SK-N-DZ (cell line): Measurements from ENCODE around the gene NBPF12. TPM values are rescaled to one million over a fixed set of nuclear protein-coding genes. Genes with fewer than 3 reads are reported as not detected.
"Not testable (repeated sequence)": the region's sequence is repeated elsewhere in the genome, so short reads cannot be mapped to it uniquely, and the experiment has no call there.

ENCODE experiments used
- DNase-seq: peaks from one replicate; pipeline ENCODE4 v3.0.0-alpha.2; 2015; ENCODE audit warnings: low spot score
- polyA plus RNA-seq, 2 experiments: library from polyadenylated mRNA; depleted of rRNA; stranded (reverse); fragments of >200 nt; gene quantifications; 2 replicates each; pipeline ENCODE4 v1.2.3, GENCODE V29; 2014

NBPF12 gene
- 6.6 and 9.5 TPM in 2 replicates for polyA plus RNA-seq (2014; cell fraction: cytosol; rRNA removed)
- polyA plus RNA-seq (2014; cell fraction: nucleus; rRNA removed) = 28.9 and 39.7 TPM in 2 replicates

DNA sequence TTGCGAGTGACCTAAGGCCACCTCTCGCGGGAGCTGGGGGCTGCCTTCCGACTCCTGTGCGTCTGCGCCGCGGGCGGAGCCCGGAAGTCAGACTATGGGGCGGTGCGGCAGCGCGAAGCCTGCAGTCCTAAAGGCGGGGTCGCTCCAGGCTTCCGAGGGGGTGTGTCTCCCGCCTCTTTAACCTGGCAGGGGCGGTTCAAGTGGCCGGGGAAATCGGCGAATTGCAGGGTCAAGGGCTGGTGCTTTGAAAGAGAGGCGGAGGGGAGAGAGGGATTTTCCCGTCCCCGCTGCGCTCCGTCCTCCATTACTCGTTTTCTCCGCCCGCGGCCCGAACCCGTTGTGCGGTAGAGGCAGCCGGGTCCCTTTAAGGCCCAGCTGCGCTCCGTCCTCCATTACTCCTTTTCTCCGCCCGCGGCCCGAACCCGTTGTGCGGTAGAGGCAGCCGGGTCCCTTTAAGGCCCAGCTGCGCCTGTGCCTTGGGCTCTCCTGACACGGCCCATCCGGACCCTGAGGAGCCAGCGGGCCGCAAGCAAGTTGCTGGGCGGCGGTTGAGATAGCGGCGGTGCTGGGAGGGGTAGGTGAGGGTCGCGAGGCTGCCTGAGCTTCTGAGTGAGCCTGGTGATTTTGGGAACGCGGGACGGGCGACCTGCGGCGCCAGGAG, at the start of gene NBPF12:
Gene NBPF12 (plus strand): TSS at position 83 of the 661 bp plus-strand sequence. CDS start 21,820 bp downstream, outside the sequence.
- peak; percentile 86 for DNase-seq

- not testable (repeated sequence) for DNase-seq
Observed at GRCh38 chr1:146891355-146891754, 46.8 kb upstream of the NBPF12 start.

- not testable (repeated sequence) for DNase-seq
Observed at GRCh38 chr1:146892331-146892730, 45.8 kb upstream of the NBPF12 start.

DNA sequence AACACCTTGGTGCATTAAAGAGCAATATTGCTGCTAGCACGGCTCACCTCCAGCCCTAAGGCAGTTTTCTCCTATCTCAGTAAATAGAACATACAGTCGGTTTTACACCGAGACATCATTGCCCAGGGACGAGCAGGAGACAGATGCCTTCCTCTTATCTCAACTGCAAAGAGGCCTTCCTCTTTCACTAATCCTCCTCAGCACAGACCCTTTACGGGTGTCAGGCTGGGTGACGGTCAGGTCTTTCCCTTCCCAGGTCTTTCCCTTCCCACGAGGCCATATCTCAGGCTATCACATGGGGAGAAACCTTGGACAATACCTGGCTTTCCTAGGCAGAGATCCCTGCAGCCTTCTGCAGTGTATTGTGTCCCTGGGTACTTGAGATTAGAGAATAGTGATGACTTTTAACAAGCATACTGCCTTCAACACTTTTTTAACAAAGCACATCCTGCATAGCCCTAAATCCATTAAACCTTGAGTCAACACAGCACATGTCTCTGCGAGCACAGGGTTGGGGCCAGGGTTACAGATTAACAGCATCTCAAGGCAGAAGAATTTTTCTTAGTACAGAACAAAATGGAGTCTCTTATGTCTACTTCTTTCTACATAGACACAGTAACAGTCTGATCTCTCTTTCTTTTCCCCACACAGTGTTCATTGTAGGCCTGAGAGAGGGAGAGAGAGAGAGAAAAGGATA, 30.4 kb upstream of the NBPF12 start:
- not testable (repeated sequence) for DNase-seq

DNA sequence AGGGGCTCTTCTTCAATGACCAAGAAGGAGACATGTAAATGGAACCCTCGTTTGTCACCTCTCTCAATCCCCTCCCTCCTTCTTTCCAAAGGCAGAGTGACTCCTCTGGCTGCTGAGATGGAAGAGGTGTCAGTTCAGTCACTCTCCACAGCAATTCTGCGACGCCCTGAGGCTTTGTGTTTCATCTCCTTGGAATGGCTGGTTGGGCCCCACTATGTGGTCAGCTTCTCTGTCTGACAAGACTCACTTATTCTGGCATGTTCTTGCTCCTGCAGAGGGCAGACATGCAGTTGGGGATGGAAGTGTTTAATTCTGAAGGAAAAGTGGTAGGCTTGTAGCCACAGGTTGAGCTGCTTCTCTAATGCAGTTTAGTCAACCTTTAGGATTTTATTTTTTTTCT, 25.1 kb upstream of the NBPF12 start:
- not testable (repeated sequence) for DNase-seq

GRCh38 chr1:146920811-146921210, 17.3 kb upstream of the NBPF12 start:
- not testable (repeated sequence) for DNase-seq

GRCh38 chr1:146922614-146923013, 15.5 kb upstream of the NBPF12 start:
- not testable (repeated sequence) for DNase-seq

GRCh38 chr1:146924106-146924505, 14.0 kb upstream of the NBPF12 start:
- not testable (repeated sequence) for DNase-seq

GRCh38 chr1:146926413-146926812, 11.7 kb upstream of the NBPF12 start:
- not testable (repeated sequence) for DNase-seq

GRCh38 chr1:146930225-146930624, 7.9 kb upstream of the NBPF12 start:
- not testable (repeated sequence) for DNase-seq

GRCh38 chr1:146934390-146935223, 3.5 kb upstream of the NBPF12 start:
- DNase-seq = not testable (repeated sequence)

- DNase-seq = not testable (repeated sequence)
Observed at GRCh38 chr1:146937462-146937861, 662 bp upstream of the NBPF12 start.

DNA sequence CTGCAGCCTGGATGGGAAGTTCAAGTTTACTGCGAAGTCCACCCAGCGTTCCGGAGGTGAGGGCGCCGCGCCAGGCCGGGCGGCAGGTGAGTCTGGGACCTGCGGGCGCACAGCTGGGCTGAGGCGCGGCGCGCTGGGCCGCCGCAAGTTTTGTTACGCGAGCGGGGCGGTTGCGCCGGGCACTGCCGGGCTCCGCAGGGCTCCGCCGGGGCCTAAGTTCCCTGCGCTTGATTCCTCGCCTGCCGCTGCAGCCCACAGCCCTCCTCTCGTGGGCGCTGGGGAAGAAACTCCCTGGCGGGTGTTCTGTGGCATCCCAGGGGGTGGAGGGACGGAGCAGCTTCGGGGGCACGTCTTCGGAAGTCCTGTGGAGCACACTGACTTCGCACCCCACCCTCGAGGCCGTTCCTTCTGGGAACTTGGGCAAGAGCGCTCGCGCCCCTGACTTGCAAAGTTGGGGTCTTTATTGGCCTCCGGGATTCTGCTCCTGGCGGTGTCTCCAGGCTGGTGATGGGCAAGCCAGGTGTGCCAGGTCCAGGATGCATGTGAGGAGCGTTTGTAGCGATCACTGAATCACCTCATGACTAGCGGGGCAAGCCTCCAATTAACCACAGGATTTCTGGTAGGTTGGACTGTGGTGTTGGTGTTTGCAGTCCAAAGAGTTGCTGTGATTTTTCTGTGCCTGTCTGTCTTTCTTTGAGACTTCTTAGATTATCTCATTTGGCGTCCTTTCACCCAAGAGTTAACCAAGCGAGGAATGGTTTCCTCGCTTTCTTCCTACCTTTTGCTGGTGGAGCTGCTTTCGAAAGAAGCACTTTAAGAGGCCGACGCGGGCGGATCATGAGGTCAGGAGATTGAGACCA, 1.0 kb downstream of the NBPF12 start:
- DNase-seq = peak; percentile 5

DNA sequence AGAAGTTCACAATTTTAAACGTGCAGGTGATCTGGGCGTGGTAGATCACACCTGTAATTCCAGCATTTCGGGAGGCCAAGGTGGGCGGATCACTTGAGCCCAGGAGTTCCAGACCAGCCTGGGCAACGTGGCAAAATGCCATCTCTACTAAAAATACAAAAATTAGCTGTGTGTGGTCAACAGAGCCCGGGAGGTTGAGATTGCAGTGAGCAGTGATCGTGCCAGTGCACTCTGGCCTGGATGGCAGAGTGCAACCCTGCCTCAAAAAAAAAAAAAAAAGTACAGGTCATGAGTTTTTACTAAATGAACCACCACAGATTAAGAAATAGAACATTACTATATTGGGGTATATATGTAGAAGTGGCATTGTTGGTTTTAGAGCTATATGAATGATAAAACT, 2.2 kb downstream of the NBPF12 start:
- DNase-seq = not testable (repeated sequence)

DNA sequence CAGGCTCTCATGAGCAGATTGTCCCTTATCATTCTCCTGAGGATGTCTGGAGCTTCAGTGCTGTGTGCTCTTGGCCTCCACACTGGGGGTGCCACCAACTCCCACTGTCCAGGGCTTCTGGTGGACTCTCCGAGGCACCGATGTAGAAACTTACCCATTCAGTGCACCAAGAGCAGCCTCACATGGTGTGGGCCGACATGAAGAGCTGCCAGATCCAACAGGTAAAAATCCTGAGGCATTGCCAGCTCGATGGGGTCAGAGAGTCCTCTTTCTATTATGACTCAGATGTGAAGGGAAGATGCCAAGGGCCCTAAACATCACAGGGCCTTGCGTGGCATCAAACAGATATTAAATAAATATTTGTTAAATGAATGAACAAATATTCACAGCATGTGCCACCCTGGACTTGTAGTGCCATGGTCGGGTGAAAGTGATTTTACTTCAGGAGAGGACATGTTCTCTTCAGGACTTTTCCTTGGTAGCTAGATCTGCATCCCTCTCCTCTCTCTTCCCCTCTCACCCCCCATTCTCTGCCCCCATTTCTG, 5.3 kb downstream of the NBPF12 start:
- not testable (repeated sequence) for DNase-seq

DNA sequence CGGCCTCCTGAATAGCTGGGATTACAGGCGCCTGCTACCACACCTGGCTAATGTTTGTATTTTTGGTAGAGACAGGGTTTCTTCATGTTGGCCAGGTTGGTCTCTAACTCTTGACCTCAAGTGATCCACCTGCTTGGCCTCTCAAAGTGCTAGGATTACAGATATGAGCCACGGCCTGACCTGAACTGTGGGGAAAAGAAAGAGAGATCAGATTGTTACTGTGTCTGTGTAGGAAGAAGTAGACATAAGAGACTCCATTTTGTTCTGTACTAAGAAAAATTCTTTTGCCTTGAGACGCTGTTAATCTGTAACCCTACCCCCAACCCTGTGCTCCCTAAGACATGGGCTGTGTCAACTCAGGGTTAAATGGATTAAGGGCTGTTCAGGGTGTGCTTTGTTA, 10.0 kb downstream of the NBPF12 start:
- not testable (repeated sequence) for DNase-seq

DNA sequence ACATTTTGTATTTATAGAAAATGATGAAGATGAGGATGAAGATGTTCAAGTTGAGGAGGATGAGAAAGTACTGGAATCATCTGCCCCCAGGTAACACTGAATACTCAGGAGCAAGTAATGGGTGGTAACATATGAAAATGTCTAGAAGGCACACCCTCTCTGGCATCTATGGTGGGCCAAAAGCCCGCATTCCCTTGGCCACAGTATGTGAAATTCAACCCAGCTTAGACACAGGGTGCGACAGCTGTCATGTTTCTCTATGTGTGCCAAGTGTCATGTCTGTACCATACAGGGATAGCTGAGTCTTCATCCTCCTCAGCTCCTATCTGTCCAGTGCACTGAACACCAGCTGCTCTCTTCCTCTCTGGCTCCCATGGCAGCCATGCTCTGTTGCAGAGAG, 26.2 kb downstream of the NBPF12 start:
- not testable (repeated sequence) for DNase-seq

GRCh38 chr1:146966351-146966750, 28.2 kb downstream of the NBPF12 start:
- DNase-seq = not testable (repeated sequence)

GRCh38 chr1:146970656-146971055, 32.5 kb downstream of the NBPF12 start:
- not testable (repeated sequence) for DNase-seq

GRCh38 chr1:146972681-146973080, 34.6 kb downstream of the NBPF12 start:
- DNase-seq = not testable (repeated sequence)
